ENCODE data around the gene CCIN. TPM values are rescaled to one million over a fixed set of nuclear protein-coding genes. Genes with fewer than 3 reads are reported as not detected.

CCIN gene
- total RNA-seq, 1 experiment from 2014 or later, result 0.20 TPM

DNA sequence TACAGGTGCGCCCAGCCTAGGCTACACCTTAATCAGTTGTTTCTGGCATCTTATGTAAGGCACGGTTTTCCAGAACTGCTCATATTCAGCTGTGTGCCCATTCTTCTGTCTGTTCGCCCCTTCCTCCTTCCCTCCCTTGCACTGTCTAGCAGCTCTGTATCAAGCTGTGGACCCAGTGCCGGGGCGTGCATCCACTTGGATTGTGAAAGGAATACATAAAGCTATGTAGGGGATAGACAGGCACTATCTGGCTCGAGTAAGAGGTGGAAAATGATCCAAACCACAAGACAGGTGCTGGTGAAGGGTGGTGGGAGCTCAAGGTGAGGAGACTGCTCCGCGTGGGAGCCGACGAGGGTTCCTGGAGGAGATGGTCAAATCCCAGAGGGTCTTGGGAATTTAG lies 30.7 kb upstream of the CCIN start:
- POLR2A ChIA-PET, result no interaction called here
- no peak for DNase-seq (ENCODE audit: low spot score)
- no peak overlapping the region for H3K4me3 Mint-ChIP-seq

More for the DNA sequence above, 30.7 kb upstream of the CCIN start:
- no peak overlapping the region for H3K27ac Mint-ChIP-seq
- TF ChIP-seq MXD4 (CRISPR knock-in tag; IDR thresholded peaks at IDR 0.05; ENCODE audit: borderline replicate concordance) (no peak), ZNF263 (CRISPR knock-in tag; IDR thresholded peaks at IDR 0.05; ENCODE audit: low read depth) (no peak), CBFB (CRISPR knock-in tag; IDR thresholded peaks at IDR 0.05; ENCODE audit: low read depth) (no peak), ZNF396 (CRISPR knock-in tag; IDR thresholded peaks at IDR 0.05; ENCODE audit: borderline replicate concordance) (no peak), NR3C1 (CRISPR knock-in tag; conservative IDR thresholded peaks at IDR 0.05; ENCODE audit: low read depth) (no peak), CREB1 (CRISPR knock-in tag; IDR thresholded peaks at IDR 0.05) (no peak), ETV6 (CRISPR knock-in tag; IDR thresholded peaks at IDR 0.05) (no peak), NR2C2 (CRISPR knock-in tag; IDR thresholded peaks at IDR 0.05) (no peak), NFE2L1 (CRISPR knock-in tag; IDR thresholded peaks at IDR 0.05) (no peak), NFATC4 (CRISPR knock-in tag; IDR thresholded peaks at IDR 0.05) (no peak), GABPB1 (CRISPR knock-in tag; IDR thresholded peaks at IDR 0.05) (no peak)
- TF ChIP-seq, protein P1, sequence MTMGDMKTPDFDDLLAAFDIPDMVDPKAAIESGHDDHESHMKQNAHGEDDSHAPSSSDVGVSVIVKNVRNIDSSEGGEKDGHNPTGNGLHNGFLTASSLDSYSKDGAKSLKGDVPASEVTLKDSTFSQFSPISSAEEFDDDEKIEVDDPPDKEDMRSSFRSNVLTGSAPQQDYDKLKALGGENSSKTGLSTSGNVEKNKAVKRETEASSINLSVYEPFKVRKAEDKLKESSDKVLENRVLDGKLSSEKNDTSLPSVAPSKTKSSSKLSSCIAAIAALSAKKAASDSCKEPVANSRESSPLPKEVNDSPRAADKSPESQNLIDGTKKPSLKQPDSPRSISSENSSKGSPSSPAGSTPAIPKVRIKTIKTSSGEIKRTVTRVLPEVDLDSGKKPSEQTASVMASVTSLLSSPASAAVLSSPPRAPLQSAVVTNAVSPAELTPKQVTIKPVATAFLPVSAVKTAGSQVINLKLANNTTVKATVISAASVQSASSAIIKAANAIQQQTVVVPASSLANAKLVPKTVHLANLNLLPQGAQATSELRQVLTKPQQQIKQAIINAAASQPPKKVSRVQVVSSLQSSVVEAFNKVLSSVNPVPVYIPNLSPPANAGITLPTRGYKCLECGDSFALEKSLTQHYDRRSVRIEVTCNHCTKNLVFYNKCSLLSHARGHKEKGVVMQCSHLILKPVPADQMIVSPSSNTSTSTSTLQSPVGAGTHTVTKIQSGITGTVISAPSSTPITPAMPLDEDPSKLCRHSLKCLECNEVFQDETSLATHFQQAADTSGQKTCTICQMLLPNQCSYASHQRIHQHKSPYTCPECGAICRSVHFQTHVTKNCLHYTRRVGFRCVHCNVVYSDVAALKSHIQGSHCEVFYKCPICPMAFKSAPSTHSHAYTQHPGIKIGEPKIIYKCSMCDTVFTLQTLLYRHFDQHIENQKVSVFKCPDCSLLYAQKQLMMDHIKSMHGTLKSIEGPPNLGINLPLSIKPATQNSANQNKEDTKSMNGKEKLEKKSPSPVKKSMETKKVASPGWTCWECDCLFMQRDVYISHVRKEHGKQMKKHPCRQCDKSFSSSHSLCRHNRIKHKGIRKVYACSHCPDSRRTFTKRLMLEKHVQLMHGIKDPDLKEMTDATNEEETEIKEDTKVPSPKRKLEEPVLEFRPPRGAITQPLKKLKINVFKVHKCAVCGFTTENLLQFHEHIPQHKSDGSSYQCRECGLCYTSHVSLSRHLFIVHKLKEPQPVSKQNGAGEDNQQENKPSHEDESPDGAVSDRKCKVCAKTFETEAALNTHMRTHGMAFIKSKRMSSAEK (CRISPR knock-in tag; IDR thresholded peaks at IDR 0.05; ENCODE audit: borderline replicate concordance), result no peak
- TF ChIP-seq, protein P2, sequence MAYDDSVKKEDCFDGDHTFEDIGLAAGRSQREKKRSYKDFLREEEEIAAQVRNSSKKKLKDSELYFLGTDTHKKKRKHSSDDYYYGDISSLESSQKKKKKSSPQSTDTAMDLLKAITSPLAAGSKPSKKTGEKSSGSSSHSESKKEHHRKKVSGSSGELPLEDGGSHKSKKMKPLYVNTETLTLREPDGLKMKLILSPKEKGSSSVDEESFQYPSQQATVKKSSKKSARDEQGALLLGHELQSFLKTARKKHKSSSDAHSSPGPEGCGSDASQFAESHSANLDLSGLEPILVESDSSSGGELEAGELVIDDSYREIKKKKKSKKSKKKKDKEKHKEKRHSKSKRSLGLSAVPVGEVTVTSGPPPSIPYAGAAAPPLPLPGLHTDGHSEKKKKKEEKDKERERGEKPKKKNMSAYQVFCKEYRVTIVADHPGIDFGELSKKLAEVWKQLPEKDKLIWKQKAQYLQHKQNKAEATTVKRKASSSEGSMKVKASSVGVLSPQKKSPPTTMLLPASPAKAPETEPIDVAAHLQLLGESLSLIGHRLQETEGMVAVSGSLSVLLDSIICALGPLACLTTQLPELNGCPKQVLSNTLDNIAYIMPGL (CRISPR knock-in tag; IDR thresholded peaks at IDR 0.05), result no peak
- TF ChIP-seq, protein P3, sequence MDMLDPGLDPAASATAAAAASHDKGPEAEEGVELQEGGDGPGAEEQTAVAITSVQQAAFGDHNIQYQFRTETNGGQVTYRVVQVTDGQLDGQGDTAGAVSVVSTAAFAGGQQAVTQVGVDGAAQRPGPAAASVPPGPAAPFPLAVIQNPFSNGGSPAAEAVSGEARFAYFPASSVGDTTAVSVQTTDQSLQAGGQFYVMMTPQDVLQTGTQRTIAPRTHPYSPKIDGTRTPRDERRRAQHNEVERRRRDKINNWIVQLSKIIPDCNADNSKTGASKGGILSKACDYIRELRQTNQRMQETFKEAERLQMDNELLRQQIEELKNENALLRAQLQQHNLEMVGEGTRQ (CRISPR knock-in tag; IDR thresholded peaks at IDR 0.05), result no peak
- TF ChIP-seq, protein P4, sequence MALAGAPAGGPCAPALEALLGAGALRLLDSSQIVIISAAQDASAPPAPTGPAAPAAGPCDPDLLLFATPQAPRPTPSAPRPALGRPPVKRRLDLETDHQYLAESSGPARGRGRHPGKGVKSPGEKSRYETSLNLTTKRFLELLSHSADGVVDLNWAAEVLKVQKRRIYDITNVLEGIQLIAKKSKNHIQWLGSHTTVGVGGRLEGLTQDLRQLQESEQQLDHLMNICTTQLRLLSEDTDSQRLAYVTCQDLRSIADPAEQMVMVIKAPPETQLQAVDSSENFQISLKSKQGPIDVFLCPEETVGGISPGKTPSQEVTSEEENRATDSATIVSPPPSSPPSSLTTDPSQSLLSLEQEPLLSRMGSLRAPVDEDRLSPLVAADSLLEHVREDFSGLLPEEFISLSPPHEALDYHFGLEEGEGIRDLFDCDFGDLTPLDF (CRISPR knock-in tag; IDR thresholded peaks at IDR 0.05), result no peak
- TF ChIP-seq, protein P5, sequence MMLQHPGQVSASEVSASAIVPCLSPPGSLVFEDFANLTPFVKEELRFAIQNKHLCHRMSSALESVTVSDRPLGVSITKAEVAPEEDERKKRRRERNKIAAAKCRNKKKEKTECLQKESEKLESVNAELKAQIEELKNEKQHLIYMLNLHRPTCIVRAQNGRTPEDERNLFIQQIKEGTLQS (CRISPR knock-in tag; conservative IDR thresholded peaks at IDR 0.05), result no peak
- TF ChIP-seq, protein P6, sequence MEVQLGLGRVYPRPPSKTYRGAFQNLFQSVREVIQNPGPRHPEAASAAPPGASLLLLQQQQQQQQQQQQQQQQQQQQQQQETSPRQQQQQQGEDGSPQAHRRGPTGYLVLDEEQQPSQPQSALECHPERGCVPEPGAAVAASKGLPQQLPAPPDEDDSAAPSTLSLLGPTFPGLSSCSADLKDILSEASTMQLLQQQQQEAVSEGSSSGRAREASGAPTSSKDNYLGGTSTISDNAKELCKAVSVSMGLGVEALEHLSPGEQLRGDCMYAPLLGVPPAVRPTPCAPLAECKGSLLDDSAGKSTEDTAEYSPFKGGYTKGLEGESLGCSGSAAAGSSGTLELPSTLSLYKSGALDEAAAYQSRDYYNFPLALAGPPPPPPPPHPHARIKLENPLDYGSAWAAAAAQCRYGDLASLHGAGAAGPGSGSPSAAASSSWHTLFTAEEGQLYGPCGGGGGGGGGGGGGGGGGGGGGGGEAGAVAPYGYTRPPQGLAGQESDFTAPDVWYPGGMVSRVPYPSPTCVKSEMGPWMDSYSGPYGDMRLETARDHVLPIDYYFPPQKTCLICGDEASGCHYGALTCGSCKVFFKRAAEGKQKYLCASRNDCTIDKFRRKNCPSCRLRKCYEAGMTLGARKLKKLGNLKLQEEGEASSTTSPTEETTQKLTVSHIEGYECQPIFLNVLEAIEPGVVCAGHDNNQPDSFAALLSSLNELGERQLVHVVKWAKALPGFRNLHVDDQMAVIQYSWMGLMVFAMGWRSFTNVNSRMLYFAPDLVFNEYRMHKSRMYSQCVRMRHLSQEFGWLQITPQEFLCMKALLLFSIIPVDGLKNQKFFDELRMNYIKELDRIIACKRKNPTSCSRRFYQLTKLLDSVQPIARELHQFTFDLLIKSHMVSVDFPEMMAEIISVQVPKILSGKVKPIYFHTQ (CRISPR knock-in tag; IDR thresholded peaks at IDR 0.05), result no peak
- TF ChIP-seq, protein P7, sequence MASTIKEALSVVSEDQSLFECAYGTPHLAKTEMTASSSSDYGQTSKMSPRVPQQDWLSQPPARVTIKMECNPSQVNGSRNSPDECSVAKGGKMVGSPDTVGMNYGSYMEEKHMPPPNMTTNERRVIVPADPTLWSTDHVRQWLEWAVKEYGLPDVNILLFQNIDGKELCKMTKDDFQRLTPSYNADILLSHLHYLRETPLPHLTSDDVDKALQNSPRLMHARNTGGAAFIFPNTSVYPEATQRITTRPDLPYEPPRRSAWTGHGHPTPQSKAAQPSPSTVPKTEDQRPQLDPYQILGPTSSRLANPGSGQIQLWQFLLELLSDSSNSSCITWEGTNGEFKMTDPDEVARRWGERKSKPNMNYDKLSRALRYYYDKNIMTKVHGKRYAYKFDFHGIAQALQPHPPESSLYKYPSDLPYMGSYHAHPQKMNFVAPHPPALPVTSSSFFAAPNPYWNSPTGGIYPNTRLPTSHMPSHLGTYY (CRISPR knock-in tag; IDR thresholded peaks at IDR 0.05), result no peak
- TF ChIP-seq, protein P8, sequence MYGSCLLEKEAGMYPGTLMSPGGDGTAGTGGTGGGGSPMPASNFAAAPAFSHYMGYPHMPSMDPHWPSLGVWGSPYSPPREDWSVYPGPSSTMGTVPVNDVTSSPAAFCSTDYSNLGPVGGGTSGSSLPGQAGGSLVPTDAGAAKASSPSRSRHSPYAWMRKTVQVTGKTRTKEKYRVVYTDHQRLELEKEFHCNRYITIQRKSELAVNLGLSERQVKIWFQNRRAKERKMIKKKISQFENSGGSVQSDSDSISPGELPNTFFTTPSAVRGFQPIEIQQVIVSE (CRISPR knock-in tag; IDR thresholded peaks at IDR 0.05; ENCODE audit: borderline replicate concordance), result no peak
- peaks cover 24% of the 10 kb centered on the region for H3K4me1 Mint-ChIP-seq
- no peaks in the 10 kb centered on the region for H3K9me3 Mint-ChIP-seq
- no peak for ATAC-seq
- H3K27me3 Mint-ChIP-seq (ENCODE audit: low read depth), result peaks cover 71% of the 10 kb centered on the region
- H3K36me3 Mint-ChIP-seq, result no peaks in the 10 kb centered on the region
- CTCF ChIA-PET, result interaction anchor here (1.5 to 3.1 kb wide), 2 partner anchors 28 to 35 kb away, joined by 4 to 14 read pairs; no protein-coding TSS in a partner anchor
